ENCODE results near the gene HECTD4. TPM values are rescaled to one million over a fixed set of nuclear protein-coding genes. Genes with fewer than 3 reads are reported as not detected.

HECTD4 gene
- total and polyA plus RNA-seq, 2 of the 4 experiments (the other 2 are of a cell fraction), result 12.9 to 13.0 TPM

DNA sequence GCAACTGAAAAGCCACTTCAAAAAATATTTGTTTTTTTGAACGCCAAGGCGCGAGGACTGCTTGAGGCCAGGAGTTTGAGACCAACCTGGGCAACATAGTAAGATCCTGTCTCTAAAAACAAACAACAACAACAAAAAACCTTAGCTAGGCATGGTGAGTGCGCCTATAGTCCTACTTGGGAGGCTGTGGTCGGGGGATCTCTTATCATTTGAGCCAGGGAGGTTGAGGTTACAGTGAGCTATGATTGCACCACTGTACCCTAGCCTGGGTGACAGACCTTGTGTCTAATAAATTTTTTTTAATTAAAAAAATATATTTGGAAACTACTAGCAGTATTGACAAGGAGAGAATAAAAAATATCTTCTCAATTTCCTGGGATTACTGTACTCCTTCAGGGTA lies 143.8 kb downstream of the HECTD4 start:
- H3K9me3 ChIP-seq (ENCODE audit: control insufficient read depth, insufficient read depth, low read length), result no peaks in the 10 kb centered on the region
- no peak overlapping the region for H2AK5ac ChIP-seq (ENCODE audit: low read depth, low read length)
- TF ChIP-seq SMC3 (IDR thresholded peaks at IDR 0.05; ENCODE audit: low read depth, low read length), result no peak
- TF ChIP-seq MXI1 (IDR thresholded peaks at IDR 0.05; ENCODE audit: borderline replicate concordance, low read depth, low read length), result no peak
- no peak for TF ChIP-seq CEBPB (IDR thresholded peaks at IDR 0.05; ENCODE audit: low read depth, low read length)
- TF ChIP-seq FOS (IDR thresholded peaks at IDR 0.05; ENCODE audit: low read depth, low read length), result no peak
- TF ChIP-seq MAFK (IDR thresholded peaks at IDR 0.05; ENCODE audit: low read depth, low read length), result no peak
- TF ChIP-seq, protein P1, sequence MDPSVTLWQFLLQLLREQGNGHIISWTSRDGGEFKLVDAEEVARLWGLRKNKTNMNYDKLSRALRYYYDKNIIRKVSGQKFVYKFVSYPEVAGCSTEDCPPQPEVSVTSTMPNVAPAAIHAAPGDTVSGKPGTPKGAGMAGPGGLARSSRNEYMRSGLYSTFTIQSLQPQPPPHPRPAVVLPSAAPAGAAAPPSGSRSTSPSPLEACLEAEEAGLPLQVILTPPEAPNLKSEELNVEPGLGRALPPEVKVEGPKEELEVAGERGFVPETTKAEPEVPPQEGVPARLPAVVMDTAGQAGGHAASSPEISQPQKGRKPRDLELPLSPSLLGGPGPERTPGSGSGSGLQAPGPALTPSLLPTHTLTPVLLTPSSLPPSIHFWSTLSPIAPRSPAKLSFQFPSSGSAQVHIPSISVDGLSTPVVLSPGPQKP (IDR thresholded peaks at IDR 0.05; ENCODE audit: borderline replicate concordance, low read depth, low read length), result no peak
- no peak for TF ChIP-seq RCOR1 (IDR thresholded peaks at IDR 0.05; ENCODE audit: insufficient replicate concordance, low read length)
- TF ChIP-seq, protein P2, sequence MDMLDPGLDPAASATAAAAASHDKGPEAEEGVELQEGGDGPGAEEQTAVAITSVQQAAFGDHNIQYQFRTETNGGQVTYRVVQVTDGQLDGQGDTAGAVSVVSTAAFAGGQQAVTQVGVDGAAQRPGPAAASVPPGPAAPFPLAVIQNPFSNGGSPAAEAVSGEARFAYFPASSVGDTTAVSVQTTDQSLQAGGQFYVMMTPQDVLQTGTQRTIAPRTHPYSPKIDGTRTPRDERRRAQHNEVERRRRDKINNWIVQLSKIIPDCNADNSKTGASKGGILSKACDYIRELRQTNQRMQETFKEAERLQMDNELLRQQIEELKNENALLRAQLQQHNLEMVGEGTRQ (IDR thresholded peaks at IDR 0.05; ENCODE audit: low read depth, low read length), result no peak
- no peak for TF ChIP-seq MAZ (IDR thresholded peaks at IDR 0.05; ENCODE audit: borderline replicate concordance, low read depth, low read length)
- H3K18ac ChIP-seq (ENCODE audit: low read depth, low read length), result no peak overlapping the region
- no peak overlapping the region for H3K9ac ChIP-seq (ENCODE audit: low read depth, low read length)
- in situ Hi-C loops (cut with MboI; ENCODE audit: low sequenced_read_pairs), result no loop called here
- H3K36me3 ChIP-seq (ENCODE audit: control insufficient read depth, insufficient read depth, low read length), result peaks cover 54% of the 10 kb centered on the region
- H3K79me1 ChIP-seq (ENCODE audit: low read depth in 1 of 2, low read length in 2 of 2), result no peaks in the 10 kb centered on the region
- no TSS peak for BruUV-seq (replicated peaks)
- no peak overlapping the region for H4K5ac ChIP-seq (ENCODE audit: low read depth, low read length)
- POLR2A ChIA-PET (ENCODE audit: unreplicated experiment), result no interaction called here
- H4K91ac ChIP-seq (ENCODE audit: insufficient read depth, low read depth, low read length), result no peak overlapping the region
- CTCF ChIA-PET, result interaction anchor here (0.6 kb wide), 1 partner anchor 185 kb away, joined by 3 read pairs; no protein-coding TSS in a partner anchor
- H3K14ac ChIP-seq (replicated peaks; ENCODE audit: low read depth, low read length), result no peak overlapping the region
- H3K9me1 ChIP-seq (ENCODE audit: insufficient read depth, low read length), result peaks cover 3% of the 10 kb centered on the region; the same call in 1 of the 2 replicates
- no peak overlapping the region for H2BK15ac ChIP-seq (ENCODE audit: low read depth, low read length)
- no peak overlapping the region for H2BK20ac ChIP-seq (ENCODE audit: low read depth, low read length)
- no peaks in the 10 kb centered on the region for H4K20me1 ChIP-seq (ENCODE audit: insufficient read depth, low read length)
- no peak overlapping the region for H3K4me3 ChIP-seq (ENCODE audit: insufficient read depth, low read depth, low read length)
- H2AFZ ChIP-seq (replicated peaks; ENCODE audit: low read length, poor library complexity), result no peak overlapping the region
- DNase-seq (no peak), ATAC-seq (ENCODE audit: low read depth) (no peak)
- H3K27me3 ChIP-seq (ENCODE audit: control insufficient read depth, insufficient read depth, low read length), result no peaks in the 10 kb centered on the region
- H3K4me2 ChIP-seq (ENCODE audit: low read depth, low read length), result no peak overlapping the region
- dilution Hi-C loops (cut with HindIII; ENCODE audit: low sequenced_read_pairs, unreplicated experiment), result no loop called here
- no peak overlapping the region for H3K23ac ChIP-seq (ENCODE audit: low read depth, low read length)
- H3K4me1 ChIP-seq (ENCODE audit: control insufficient read depth, insufficient read depth, low read length), result no peaks in the 10 kb centered on the region
- H2BK120ac ChIP-seq (ENCODE audit: low read depth, low read length), result no peak overlapping the region
- no peak overlapping the region for H3K56ac ChIP-seq (ENCODE audit: extremely low read depth, insufficient read depth, low read length)
- H2BK5ac ChIP-seq (ENCODE audit: low read depth, low read length, poor library complexity, severe bottlenecking), result no peak overlapping the region
- no peak overlapping the region for H4K8ac ChIP-seq (ENCODE audit: low read depth in 2 of 2, low read length in 2 of 2)
- no peak overlapping the region for H2AK9ac ChIP-seq (replicated peaks; ENCODE audit: low read depth, low read length, poor library complexity)
- H3K27ac ChIP-seq (ENCODE audit: insufficient read depth, low read length), result no peak overlapping the region
- no CpG with 5 or more reads among the region's 5 CpGs for WGBS, 2 experiments (ENCODE audit: extremely low coverage in 2 of 2, insufficient read length in 1 of 2)
- intact Hi-C loops (cut with micrococcal nuclease), result loop anchor here (5.0 kb wide), 1 partner anchor 41 kb away; no protein-coding TSS in a partner anchor
- H3K4ac ChIP-seq (ENCODE audit: low read depth, low read length), result no peak overlapping the region

Measured in IMR-90 (cell line).